ENCODE results near the gene PKLR.

Gene PKLR

DNA sequence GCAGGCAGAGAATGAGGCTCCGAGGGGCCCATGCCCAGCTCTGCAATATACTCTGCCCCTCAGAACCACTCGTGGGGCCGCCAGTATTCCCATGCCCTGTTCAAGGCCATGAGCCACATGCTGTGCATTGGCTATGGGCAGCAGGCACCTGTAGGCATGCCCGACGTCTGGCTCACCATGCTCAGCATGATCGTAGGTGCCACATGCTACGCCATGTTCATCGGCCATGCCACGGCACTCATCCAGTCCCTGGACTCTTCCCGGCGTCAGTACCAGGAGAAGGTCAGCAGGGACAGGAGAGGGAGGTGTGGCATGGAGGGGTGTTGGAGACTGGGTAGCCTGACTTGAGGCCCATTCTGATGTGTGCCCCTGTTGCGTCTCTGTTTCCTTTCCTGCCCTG is 16.8 kb downstream of the PKLR start:
- no peak for DNase-seq

DNA sequence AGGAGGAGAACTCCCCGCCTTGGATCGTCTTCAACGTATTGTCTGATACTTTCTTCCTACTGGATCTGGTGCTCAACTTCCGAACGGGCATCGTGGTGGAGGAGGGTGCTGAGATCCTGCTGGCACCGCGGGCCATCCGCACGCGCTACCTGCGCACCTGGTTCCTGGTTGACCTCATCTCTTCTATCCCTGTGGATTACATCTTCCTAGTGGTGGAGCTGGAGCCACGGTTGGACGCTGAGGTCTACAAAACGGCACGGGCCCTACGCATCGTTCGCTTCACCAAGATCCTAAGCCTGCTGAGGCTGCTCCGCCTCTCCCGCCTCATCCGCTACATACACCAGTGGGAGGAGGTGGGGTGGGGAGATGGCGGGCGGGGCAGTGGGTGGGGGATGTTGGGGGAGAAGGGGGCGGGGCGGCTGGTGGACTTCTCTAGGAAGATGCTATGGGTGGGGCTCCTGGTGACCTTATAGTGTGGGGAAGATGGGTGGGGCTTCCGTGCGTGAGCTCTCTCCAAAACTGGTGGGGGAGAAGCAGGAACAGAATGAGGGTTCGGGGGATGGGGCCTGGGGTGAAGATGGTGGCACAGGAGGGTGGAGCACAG is 18.6 kb downstream of the PKLR start:
- no peak for DNase-seq

DNA sequence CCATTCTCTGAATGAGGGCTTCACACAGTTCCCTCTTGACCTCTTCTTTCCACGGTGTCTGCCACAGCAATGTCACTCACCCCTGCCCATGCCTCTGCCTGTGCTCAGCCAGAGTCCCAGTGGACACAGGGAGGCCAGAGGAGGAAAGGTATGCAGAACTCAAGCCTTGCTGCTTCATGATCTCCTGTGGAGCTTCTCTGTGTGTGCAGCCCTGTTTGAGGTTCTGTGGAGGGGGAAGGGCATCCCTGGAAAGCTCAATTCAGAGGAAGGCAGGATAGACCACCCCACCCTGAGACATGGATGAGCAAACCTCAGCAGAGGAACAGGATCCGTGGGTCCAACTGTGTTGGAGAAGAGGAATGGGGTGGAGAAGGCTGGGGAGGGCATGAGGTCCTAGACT is 22.0 kb downstream of the PKLR start:
- no peak for DNase-seq

DNA sequence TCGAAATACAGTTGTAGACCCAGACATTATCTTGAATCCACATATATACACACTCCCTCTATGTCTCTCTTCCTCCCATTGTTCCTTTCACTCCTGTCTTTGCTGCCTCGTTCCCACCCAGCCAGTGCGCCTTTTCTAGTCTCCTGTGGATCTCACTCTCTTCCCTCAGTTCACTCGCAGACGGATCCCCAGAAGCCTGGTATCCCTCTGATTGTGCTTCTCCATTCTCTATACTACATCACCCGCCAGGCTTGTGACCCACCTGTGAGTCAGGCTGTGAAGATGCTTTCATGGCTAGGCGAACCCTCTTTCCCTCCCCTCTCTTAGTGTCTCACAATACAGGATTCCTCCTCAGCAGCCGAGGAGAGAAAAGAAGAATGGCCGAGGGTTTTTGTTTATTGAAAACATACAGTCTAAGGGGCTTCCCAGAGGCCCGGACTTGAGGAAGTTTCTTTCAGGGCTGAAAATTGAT is 22.5 kb downstream of the PKLR start:
- DNase-seq = no peak

DNA sequence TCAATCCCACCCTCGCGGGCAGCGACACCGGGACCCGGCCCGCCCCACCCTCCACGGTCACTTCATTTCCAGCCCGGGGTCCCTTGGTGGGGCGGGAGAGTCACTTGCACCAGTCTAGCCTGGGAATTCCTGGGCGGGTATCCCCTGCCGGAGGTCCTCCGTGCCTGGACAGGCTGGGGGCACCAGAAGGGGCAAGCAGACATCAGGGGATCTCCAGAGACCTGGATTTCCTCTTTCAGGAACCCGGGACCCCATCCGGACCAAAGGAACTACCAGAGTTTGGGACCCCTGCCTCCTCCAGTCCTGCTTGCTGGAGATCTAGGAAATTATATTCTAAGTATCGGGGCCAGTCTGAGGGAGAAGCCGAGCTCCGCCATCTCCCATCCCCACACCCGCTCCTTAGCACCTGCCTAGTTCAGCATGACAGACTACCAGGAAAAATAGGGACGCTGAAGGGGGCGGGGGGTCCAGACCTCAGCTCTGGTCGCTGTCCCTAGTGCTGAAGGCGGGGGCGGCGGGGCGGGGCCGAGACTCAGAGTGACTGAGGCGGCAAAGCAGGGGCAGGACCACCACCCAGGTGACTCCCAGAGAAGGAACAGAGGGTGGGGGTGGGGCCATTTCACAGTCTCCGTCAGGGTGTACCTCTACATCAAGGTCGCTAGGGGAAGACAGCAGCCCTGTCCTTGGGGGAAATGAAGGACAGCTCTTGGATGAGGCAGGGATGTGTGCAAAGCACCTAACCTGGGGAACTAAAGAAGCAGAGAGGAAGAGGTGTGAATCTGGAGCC is 23.1 kb downstream of the PKLR start:
- peak; percentile 36 for DNase-seq

DNA sequence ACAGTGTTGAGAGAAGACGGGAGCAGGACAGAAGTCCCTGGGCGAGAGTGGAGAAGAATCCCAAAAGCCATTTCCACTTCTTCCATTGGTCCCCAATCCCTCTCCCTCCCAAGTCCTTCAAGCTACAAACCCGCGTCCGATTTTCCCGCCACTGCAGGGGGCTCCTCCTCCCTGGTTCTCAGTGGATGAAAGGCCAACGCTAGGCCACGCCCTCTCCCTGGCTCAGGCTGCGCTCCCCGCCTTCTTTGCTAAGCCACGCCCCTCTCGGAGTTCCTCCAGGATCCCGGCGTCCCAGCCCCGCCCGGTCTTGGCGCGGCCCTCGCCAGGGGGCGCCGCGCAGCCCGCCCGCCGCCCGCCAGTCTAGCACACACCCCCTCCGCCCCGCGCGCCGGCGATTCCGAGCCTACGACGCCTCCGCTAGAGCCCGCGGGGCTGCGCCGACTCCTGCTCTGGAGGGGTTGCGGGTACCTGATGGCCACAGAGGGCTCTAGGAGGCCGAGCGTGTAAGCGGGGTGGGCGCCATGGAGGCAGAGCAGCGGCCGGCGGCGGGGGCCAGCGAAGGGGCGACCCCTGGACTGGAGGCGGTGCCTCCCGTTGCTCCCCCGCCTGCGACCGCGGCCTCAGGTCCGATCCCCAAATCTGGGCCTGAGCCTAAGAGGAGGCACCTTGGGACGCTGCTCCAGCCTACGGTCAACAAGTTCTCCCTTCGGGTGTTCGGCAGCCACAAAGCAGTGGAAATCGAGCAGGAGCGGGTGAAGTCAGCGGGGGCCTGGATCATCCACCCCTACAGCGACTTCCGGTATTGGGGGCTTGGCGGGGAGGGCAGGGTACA is 24.0 kb downstream of the PKLR start, which contains the start of gene HCN3:
Gene HCN3, plus strand, starts transcription at position 394 of the 832 bp plus-strand sequence. Its CDS starts 128 bp downstream, at position 522.
- DNase-seq = peak; percentile 94

DNA sequence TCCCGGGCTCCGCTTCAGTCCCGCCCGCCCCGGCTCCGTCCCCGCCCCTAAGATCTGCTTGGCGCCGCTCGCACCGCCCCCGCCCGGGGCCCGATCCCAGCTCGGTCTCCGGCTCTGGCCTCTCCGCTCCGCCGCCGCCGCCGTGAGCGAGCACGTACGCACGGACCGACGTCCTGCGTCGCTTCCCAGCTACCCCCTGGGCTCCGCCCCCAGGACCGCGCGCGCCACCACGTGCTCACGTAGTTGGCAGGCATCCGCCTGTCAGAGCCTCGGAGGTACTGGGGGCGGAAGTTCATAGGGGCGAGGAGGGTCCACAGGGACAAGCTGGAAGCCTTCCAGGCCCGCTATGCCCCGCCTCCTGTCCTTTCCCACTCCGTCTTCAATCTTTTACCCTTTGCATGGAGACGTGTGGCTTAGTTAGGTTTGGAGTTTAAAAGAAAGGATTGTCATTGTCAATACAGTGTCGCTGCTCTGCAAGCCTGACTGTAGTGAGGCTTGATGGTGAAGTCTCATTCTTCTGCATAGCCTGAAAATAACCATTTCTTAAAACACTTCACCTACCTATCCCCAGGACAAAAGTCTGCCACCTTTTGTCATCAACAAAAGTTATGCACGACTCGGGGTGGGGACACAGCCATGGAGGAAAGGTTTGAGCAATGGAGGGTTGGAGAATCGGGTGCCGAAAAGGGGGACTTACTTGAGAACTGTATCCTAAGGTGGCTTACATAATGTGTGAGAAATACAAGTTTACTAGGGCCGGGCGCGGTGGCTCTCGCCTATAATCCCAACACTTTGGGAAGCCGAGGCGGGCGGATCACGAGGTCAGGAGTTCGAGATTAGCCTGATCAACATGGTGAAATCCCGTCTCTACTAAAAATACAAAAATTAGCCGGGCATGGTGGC is 27.6 kb downstream of the PKLR start, which contains the start of gene CLK2:
Gene CLK2, minus strand, starts transcription at position 162 of the 903 bp plus-strand sequence. CDS start 2,527 bp downstream, outside the sequence.
- peak; percentile 95 for DNase-seq

DNA sequence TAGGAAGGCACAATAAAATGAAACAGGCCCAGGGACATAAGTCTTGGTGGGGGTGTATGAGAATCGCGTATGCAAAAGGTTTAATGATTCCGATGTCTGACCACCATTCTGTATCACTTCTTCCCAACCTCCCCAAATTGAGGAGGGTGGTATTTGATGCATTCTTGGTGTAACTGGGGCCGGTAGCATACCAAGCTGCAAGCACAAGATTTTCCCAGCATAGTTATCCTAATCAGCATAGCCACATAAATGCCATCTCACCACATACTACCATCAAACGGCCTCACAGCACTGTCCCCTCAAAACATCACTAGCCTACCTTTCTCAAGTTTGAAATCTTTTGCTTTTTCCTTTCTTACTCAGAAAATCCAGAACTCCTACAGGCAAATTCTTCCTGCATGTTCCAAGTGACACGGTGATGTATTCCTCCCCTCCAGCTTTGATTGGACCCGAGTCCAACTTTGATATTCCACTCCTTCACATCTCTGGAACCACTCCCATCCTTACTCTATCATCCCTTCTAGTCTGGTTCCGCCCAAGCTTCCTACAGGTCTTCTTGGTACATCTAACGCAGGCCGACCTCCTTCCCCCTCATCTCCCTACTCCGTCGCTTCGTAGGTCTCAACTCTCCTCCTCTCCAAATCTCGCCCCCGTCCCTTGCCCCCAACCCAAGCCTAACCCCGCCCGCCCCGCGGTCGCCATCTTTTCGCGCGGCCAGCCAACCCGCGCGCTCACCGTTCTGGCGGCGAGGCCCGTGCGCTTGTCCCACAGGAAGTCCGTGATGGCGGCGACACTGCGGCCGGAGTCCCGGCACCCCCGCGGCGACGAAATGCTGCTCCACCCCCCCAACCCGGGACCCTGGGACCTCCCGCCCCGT is 28.5 kb downstream of the PKLR start:
- DNase-seq = peak; percentile 66

DNA sequence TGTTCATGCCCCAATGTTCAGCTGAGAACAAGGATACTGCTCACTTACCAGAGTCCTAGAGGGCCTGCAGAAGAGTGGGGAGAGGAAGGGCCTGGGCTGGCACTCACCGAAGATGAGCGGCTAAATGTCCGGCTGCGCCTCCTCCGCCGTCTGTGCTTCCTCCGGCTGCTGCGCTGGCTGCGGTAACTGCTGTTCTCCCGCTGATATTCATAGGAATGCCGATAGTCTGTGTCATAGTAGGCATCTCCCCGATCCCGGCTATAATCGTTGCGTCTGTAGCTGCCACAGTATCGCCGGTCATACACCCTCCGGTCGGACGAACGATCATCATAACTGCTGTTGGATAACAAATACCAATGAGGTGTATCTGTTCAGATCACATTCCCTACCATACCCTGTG is 31.9 kb downstream of the PKLR start:
- DNase-seq = no peak

DNA sequence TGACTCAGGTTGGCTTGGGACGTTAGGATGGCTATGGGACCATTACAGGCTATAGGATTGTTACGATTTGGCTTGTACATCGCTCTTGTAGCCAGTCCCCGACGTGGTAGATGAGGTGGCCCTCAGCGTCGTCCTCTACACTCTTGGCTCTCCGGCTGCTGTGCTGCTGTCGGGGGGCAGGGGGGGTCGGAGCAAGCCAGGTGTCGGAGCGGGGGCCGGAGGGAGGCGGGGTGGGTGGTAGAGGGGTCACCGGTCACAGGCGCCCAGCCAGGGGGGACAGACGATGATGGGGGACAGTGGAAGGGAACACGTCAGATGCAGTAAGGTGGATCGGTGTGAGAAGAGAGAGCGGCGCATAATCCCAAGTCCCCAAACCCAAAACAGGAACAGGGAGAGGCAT is 32.6 kb downstream of the PKLR start:
- no peak for DNase-seq

DNA sequence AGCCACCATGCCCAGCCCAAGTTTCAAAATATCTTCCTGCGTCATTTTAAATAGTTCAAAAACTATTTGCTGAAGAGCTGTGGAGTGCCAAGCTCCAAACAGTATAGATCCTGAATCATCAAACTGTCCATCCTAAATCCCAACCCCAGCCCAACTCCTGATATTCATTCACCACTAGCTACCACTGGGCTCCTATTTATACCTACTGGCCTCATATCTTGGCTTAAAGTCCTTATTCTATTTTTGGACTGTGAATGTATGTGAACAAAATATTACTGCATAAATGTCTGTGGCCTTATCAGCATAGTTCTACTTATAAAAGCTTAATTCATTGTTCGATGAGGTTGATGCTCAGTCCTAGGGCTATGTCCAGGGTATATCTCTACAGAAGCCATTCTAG is 33.9 kb downstream of the PKLR start:
- no peak for DNase-seq

DNA sequence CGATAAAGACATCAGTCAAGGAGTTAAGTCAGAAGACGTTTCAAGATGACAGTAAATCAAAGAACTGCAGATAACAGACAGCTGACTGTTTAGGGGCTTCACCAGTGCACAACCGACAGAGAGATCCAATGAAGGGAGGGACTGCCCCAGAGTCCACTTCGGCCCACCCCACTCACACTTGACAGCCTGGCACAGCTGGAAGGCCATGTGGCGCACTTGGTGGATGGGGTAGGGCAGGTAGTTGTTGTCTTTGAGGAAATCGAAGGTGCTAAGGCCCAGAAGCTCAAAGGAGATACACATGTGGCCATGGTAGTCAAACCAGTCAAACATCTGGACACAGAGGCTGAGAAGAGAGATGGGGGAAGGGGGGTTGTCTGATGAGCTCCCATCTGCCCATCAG is 34.7 kb downstream of the PKLR start:
- DNase-seq = no peak

DNA sequence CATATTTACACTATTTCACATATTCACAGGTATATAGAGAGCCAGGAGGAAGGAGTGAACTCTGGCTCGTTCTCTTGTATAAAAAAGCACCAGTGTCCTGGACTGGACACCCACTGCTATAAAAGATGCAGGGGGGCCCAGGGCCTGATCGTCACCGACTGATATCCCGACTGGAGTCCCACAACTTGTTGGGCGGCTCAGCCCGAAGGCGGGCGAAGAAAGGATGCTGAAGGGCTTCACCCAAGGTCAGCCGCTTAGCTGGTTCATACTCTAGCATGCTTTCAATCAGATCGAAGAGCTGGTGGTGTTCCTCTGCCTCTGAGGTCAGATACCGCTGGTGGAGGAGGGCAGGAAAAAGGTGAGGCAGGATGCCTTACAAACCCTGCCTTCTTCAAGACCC is 38.2 kb downstream of the PKLR start:
- no peak for DNase-seq

DNA sequence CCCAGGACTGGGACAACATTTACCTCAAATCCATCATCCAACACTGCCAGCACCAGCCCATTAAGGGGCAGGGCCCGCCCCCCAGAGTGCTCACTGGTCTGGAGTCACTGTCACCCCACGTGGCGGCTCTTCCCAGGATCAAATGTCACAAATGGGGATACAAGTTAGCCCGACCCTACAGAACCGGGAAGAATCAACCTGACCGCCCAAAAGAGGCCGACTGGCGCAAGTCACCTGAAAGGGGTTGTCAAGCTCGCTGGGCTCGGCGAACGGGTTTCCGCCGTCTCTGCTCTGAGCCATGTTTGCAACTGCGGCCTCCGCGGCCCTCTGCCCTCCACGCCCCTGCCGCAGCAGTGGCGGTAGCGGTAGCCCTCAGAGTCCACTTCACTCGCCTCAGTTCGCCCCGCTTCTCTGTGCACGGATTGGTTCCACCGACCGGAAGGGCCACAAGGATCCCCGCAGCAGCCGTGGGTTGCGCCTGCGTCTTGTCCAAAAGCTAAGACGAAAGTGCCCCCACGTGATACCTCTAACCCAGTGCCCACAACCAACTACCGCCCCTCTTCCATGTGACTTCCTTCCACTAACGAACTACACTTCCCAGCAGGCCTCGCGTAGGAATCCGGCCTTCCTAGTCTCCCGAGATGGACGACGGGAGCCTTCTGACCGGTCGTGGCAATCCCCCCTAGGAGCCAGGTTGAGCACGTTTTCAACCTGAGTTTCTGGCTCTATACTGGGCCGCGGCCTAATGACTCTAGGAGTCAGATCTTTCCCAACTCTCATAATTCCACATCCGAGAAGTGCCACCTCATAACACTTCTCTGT is 39.2 kb downstream of the PKLR start, which contains the start of gene SCAMP3:
Gene SCAMP3, minus strand, starts transcription at position 509 of the 822 bp plus-strand sequence. Its CDS starts 209 bp downstream, at position 300.
- peak; percentile 99 for DNase-seq

DNA sequence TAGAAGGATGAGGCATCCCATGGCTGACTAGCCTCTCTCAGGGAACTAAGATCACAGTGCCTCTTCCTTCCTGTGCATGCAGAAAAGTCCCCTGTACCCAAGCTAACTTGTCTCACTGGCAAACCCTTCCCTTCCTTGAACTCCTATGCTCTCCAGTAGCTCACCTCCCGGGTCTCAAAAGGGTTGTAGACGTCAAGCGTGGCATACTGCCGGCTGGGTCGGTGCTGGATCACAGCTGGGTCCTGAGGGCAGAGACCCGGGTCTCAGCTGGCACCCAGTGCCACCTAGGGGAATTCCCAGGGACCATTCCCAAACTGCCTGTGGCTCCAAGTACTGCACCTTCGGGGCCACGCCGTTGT is 39.8 kb downstream of the PKLR start:
- no peak for DNase-seq

DNA sequence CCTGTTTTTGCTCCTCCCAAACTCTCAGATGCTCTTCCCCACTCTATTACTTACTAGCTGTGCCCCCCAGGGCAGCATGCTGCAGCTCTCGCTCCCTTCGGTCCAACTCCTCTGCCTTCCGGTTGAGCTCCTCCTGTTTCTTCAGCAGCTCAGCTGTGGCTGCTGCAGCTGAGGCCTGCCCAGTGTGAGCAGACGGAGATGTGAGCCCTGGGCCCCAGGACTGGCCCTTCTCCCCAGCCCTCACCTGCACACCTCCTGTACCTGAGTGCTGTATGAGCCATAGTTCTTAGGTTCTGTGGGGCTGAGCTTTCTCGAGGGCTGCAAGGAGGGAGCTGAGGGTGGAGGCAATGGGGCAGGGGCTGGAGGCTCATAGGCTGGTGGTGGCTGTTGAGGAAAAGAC is 41.0 kb downstream of the PKLR start:
- no peak for DNase-seq

DNA sequence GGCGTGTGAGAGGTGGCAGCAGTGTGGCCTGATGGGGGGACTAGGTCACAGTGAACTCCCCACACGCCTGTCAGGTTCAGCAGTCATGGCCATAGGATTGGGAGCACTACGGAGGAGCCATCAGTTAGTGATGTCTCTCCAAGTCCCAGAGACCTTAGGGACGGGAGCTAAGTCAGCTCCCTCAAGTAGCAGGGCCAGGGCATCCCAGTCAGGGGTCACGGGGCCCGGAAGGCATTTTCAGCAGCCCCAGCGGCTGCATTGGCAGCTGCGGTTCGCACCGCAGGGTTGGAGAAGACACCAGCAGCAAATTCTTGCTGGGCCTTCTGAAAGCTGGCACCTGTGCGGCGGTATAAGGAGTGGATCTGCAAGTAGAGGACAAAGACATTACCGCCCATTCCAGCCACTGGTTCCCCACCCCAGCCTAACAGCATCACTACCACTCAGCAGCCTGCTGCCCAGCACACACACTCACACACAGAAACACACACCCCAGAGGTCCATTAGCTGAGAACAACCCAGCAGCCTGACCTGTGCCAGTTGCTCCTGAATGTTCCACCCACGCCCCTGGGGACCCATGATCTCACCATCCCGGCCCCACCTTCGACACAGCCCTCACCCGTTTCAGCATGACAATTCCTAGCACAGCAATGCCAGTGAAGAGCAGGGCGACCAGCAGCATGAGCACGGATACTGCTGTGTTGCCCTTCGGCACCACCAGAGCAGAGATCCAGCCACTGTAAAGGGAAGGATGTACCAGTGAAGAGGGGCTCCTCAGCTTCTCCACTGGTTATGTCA is 45.0 kb downstream of the PKLR start:
- DNase-seq = no peak

DNA sequence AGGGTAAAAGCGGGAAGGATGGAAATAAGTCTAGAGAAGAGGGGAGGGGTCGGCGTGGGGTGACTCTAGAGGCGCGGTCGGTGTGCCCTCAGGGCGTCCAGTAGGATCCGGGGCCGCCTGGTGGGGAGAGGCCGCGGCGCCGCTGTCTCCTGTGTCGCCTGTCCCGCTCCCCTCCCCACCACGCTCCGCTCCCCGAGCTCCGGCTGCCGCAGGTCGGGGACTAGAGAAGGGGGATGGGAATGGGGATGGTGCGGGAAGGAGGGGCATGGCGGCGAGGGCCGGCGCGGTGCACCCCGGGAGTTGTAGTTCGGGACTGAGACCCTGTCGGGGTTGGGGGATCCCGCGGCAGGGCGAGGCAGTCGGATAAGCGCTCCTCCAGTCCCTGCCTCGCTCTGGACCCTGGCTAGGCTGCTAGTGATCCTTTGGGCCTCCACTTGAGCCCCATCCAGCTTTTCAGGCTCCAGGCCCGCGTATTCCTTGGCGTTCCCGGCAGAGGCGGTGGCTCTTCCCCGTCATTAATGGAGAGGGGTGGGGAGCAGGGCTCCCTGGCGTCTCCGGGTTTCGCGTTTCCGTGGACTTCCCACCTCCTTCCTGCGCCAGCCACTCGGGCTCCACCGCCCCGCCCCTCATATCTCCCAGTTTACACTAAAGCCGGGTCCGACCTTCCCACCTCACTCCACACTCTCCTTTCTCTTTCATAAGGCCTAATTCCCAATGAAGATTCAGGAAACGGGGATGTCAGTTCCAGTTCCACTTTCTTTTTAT is 45.8 kb downstream of the PKLR start, which contains the start of gene ENTREP3:
Gene ENTREP3, minus strand, starts transcription at position 241 of the 765 bp plus-strand sequence. CDS start 606 bp downstream, outside the sequence.
- peak; percentile 84 for DNase-seq
